H9 (cell line): ENCODE data around the gene SLC6A18. TPM values are rescaled to one million over a fixed set of nuclear protein-coding genes. Genes with fewer than 3 reads are reported as not detected.
"Not testable (repeated sequence)": the region's sequence is repeated elsewhere in the genome, so short reads cannot be mapped to it uniquely, and the experiment has no call there.

ENCODE experiments used
- DNase-seq: peaks from one replicate; pipeline ENCODE4 v3.0.0-alpha.2; 2017
- H2AFZ ChIP-seq: one replicate; pipeline ENCODE4 v1.6.1; 2013; ENCODE audit warnings: mild to moderate bottlenecking, low read length, control low read depth, moderate library complexity
- H2AK5ac ChIP-seq: 2 replicates; pipeline ENCODE4 v1.6.1; 2013; ENCODE audit warnings: low read length, control low read depth, mixed read lengths; ENCODE audit not compliant: insufficient read length
- H2BK120ac ChIP-seq: one replicate; pipeline ENCODE4 v1.6.1; 2013; ENCODE audit warnings: low read depth, mild to moderate bottlenecking, low read length, control low read depth, inconsistent platforms; ENCODE audit not compliant: poor library complexity, severe bottlenecking
- H2BK12ac ChIP-seq: 2 replicates; pipeline ENCODE4 v1.6.1; 2013; ENCODE audit warnings: low read length, control low read depth, mixed read lengths, low read depth; ENCODE audit not compliant: insufficient read length
- H2BK15ac ChIP-seq: 2 replicates; pipeline ENCODE4 v1.6.1; 2013; ENCODE audit warnings: low read depth, low read length, control low read depth
- H2BK20ac ChIP-seq: one replicate; pipeline ENCODE4 v1.6.1; 2013; ENCODE audit warnings: low read depth, mild to moderate bottlenecking, low read length, control low read depth, inconsistent platforms; ENCODE audit not compliant: poor library complexity, severe bottlenecking
- H2BK5ac ChIP-seq: 2 replicates; pipeline ENCODE4 v1.6.1; 2013; ENCODE audit warnings: low read length, control low read depth, mixed read lengths; ENCODE audit not compliant: insufficient read length
- H3K14ac ChIP-seq: 2 replicates; pipeline ENCODE4 v1.6.1; 2013; ENCODE audit warnings: low read length, control low read depth; ENCODE audit not compliant: insufficient read depth
- H3K18ac ChIP-seq: 2 replicates; pipeline ENCODE4 v1.6.1; 2013; ENCODE audit warnings: low read depth, mild to moderate bottlenecking, mixed read lengths, low read length, control low read depth; ENCODE audit not compliant: insufficient read length
- H3K23ac ChIP-seq: 2 replicates; pipeline ENCODE4 v1.6.1; 2013; ENCODE audit warnings: low read length, control low read depth, mixed read lengths, low read depth; ENCODE audit not compliant: insufficient read length
- H3K23me2 ChIP-seq: 2 replicates; pipeline ENCODE4 v1.6.1; 2013; ENCODE audit warnings: low read depth, mild to moderate bottlenecking, mixed read lengths, low read length, control low read depth; ENCODE audit not compliant: insufficient read length, poor library complexity, severe bottlenecking
- H3K27ac ChIP-seq: 2 replicates; pipeline ENCODE4 v1.5.1; 2013; ENCODE audit warnings: low read length, control low read depth, mixed read lengths, low read depth; ENCODE audit not compliant: insufficient read length
- H3K27me3 ChIP-seq: 2 replicates; pipeline ENCODE4 v1.6.1; 2013; ENCODE audit warnings: low read length, control low read depth, inconsistent platforms; ENCODE audit not compliant: insufficient read depth
- H3K4ac ChIP-seq: 2 replicates; pipeline ENCODE4 v1.6.1; 2013; ENCODE audit warnings: low read depth, mild to moderate bottlenecking, control low read depth, inconsistent platforms, low read length, moderate library complexity
- H3K4me1 ChIP-seq: 2 replicates; pipeline ENCODE4 v1.6.1; 2013; ENCODE audit warnings: low read length, control low read depth, inconsistent platforms; ENCODE audit not compliant: insufficient read depth
- H3K4me2 ChIP-seq: 2 replicates; pipeline ENCODE4 v1.6.1; 2013; ENCODE audit warnings: low read length, control low read depth, mixed read lengths; ENCODE audit not compliant: insufficient read length, insufficient read depth
- H3K56ac ChIP-seq: 2 replicates; pipeline ENCODE4 v1.6.1; 2013; ENCODE audit warnings: low read depth, mild to moderate bottlenecking, mixed read lengths, low read length, control low read depth; ENCODE audit not compliant: insufficient read length
- H3K79me1 ChIP-seq: 2 replicates; pipeline ENCODE4 v1.6.1; 2013; ENCODE audit warnings: low read depth, mild to moderate bottlenecking, moderate library complexity, low read length, control low read depth, inconsistent platforms; ENCODE audit not compliant: insufficient read depth, poor library complexity, severe bottlenecking
- H3K79me2 ChIP-seq: 2 replicates; pipeline ENCODE4 v1.6.1; 2013; ENCODE audit warnings: low read length, control low read depth, inconsistent platforms; ENCODE audit not compliant: insufficient read depth
- H3K9ac ChIP-seq: 2 replicates; pipeline ENCODE4 v1.6.1; 2013; ENCODE audit warnings: low read length, control low read depth, mixed read lengths; ENCODE audit not compliant: insufficient read length; ENCODE audit errors: extremely low read depth
- H3K9me3 ChIP-seq: one replicate; pipeline ENCODE4 v1.6.1; 2013; ENCODE audit warnings: low read depth, low read length, inconsistent platforms; ENCODE audit not compliant: control insufficient read depth
- H3T11ph ChIP-seq: one replicate; pipeline ENCODE4 v1.6.1; 2013; ENCODE audit warnings: mild to moderate bottlenecking, low read length, control low read depth, inconsistent platforms
- H4K20me1 ChIP-seq: one replicate; pipeline ENCODE4 v1.6.1; 2013; ENCODE audit not compliant: control insufficient read depth, insufficient read length, insufficient read depth
- H4K5ac ChIP-seq: 2 replicates; pipeline ENCODE4 v1.6.1; 2013; ENCODE audit warnings: low read depth, mild to moderate bottlenecking, mixed read lengths, low read length, control low read depth; ENCODE audit not compliant: insufficient read length
- H4K8ac ChIP-seq: replicated peaks from 2 replicates; pipeline ENCODE4 v1.6.1; 2013; ENCODE audit warnings: low read length, control low read depth, mixed read lengths, low read depth; ENCODE audit not compliant: insufficient read length
- H4K91ac ChIP-seq: 2 replicates; pipeline ENCODE4 v1.6.1; 2013; ENCODE audit warnings: low read depth, mild to moderate bottlenecking, moderate library complexity, mixed read lengths, low read length, control low read depth; ENCODE audit not compliant: insufficient read length
- H3K27ac Mint-ChIP-seq, 3 experiments: 2 replicates in 2 of 3; 3 replicates in 1 of 3; pipeline ENCODE4 v1.8.0; 2020 to 2021; ENCODE audit warnings: mixed read lengths in 3 of 3, mild to moderate bottlenecking in 1 of 3, moderate library complexity in 1 of 3
- H3K27me3 Mint-ChIP-seq: 2 replicates; pipeline ENCODE4 v1.8.0; 2021; ENCODE audit warnings: low read depth, mild to moderate bottlenecking, moderate library complexity, mixed read lengths
- H3K36me3 Mint-ChIP-seq, 3 experiments: 2 replicates in 2 of 3; 3 replicates in 1 of 3; pipeline ENCODE4 v1.8.0; 2020 to 2021; ENCODE audit warnings: low read depth in 3 of 3, mixed read lengths in 3 of 3; ENCODE audit not compliant: insufficient read depth in 1 of 3
- H3K4me1 Mint-ChIP-seq, 2 experiments: 2 replicates each; pipeline ENCODE4 v1.8.0; 2020; ENCODE audit warnings: mixed read lengths in 2 of 2
- H3K4me3 Mint-ChIP-seq, 2 experiments: 2 replicates in 1 of 2; 3 replicates in 1 of 2; pipeline ENCODE4 v1.8.0; 2020 to 2021; ENCODE audit warnings: mild to moderate bottlenecking in 2 of 2, mixed read lengths in 2 of 2, moderate library complexity in 1 of 2
- H3K9me3 Mint-ChIP-seq, 2 experiments: 2 replicates in 1 of 2; 3 replicates in 1 of 2; pipeline ENCODE4 v1.8.0; 2020; ENCODE audit warnings: mild to moderate bottlenecking in 2 of 2, mixed read lengths in 2 of 2, moderate library complexity in 1 of 2
- CTCF ChIP-seq: fragments of 200-600 bp; sonication (generic); conservative IDR thresholded peaks from 3 replicates; pipeline ENCODE4 v1.8.0; 2021; ENCODE audit warnings: antibody characterized with exemption, mild to moderate bottlenecking
- WGBS: extraction: QIAGEN DNeasy Blood & Tissue Kit; methylation state at CpG from one replicate; pipeline ENCODE4 v1.1.7; 2013; ENCODE audit warnings: missing lambda C conversion rate, low lambda C conversion rate, mixed read lengths; ENCODE audit not compliant: insufficient read length; ENCODE audit errors: extremely low coverage; 5-methylcytosine and 5-hydroxymethylcytosine counted together
- total RNA-seq: library from RNA; stranded (reverse); gene quantifications from 2 replicates; pipeline ENCODE4 v1.2.1, GENCODE V29; 2021

SLC6A18 gene
- total RNA-seq, 1 experiment from 2014 or later = not detected

GRCh38 chr5:1228120-1228519 lies 2.9 kb downstream of the SLC6A18 start:
- whole genome bisulfite sequencing = no CpG with 5 or more reads among the region's 15 CpGs
- Mint-ChIP-seq H3K27ac (no peak overlapping the region), H3K4me1 (peaks cover 0 to 12% of the 10 kb centered on the region in 2 experiments; a peak in 2 of 4 replicates), H3K36me3 (no peaks in the 10 kb centered on the region), H3K4me3 (no peak overlapping the region), H3K27me3 (peaks cover 4% of the 10 kb centered on the region), H3K9me3 (no peaks in the 10 kb centered on the region)
- no peak overlapping the region for H2BK20ac ChIP-seq
- no peak overlapping the region for H3K9ac ChIP-seq
- no peak overlapping the region for H3K18ac ChIP-seq
- no peak for TF ChIP-seq CTCF
- H3K23ac ChIP-seq = no peak overlapping the region
- H2AFZ ChIP-seq = no peak overlapping the region
- no peak overlapping the region for H2BK120ac ChIP-seq
- no peak for DNase-seq
- no peaks in the 10 kb centered on the region for H3K9me3 ChIP-seq
- no peak overlapping the region for H2BK12ac ChIP-seq
- no peak overlapping the region for H3K4ac ChIP-seq
- H3T11ph ChIP-seq = no peak overlapping the region
- no peak overlapping the region for H3K4me2 ChIP-seq
- no peak overlapping the region for H4K8ac ChIP-seq
- H4K20me1 ChIP-seq = no peaks in the 10 kb centered on the region
- no peak overlapping the region for H4K5ac ChIP-seq
- H4K91ac ChIP-seq = no peak overlapping the region
- H3K27me3 ChIP-seq = no peaks in the 10 kb centered on the region
- no peaks in the 10 kb centered on the region for H3K23me2 ChIP-seq
- H3K56ac ChIP-seq = no peak overlapping the region
- H2AK5ac ChIP-seq = no peak overlapping the region
- H2BK15ac ChIP-seq = no peak overlapping the region
- H3K4me1 ChIP-seq = no peaks in the 10 kb centered on the region; the same call in 1 of the 2 replicates
- no peak overlapping the region; the same call in 1 of the 2 replicates for H3K14ac ChIP-seq
- H2BK5ac ChIP-seq = no peak overlapping the region
- H3K27ac ChIP-seq = no peak overlapping the region
- H3K79me1 ChIP-seq = no peaks in the 10 kb centered on the region
- no peaks in the 10 kb centered on the region for H3K79me2 ChIP-seq

GRCh38 chr5:1229023-1229422 lies 3.8 kb downstream of the SLC6A18 start:
- H3K4me3 Mint-ChIP-seq = not testable (repeated sequence)

More at GRCh38 chr5:1229023-1229422, 3.8 kb downstream of the SLC6A18 start:
- not testable (repeated sequence) for H4K91ac ChIP-seq, H4K8ac ChIP-seq, H3K4me1 ChIP-seq, H3K4ac ChIP-seq, H3K79me2 ChIP-seq, H3K27me3 Mint-ChIP-seq, H3K9me3 Mint-ChIP-seq, DNase-seq, H4K5ac ChIP-seq, H3K9me3 ChIP-seq, H3K9ac ChIP-seq, H2BK5ac ChIP-seq, H2AFZ ChIP-seq, H3K27ac ChIP-seq, H2BK12ac ChIP-seq, H3K27me3 ChIP-seq, H3K4me2 ChIP-seq, H2BK15ac ChIP-seq, H3K23ac ChIP-seq, H2BK120ac ChIP-seq, H4K20me1 ChIP-seq, H3T11ph ChIP-seq, H3K79me1 ChIP-seq, H3K56ac ChIP-seq, H3K23me2 ChIP-seq, H2BK20ac ChIP-seq, H3K14ac ChIP-seq, H3K36me3 Mint-ChIP-seq, H3K18ac ChIP-seq, H2AK5ac ChIP-seq
- WGBS = no CpG with 5 or more reads among the region's 11 CpGs
- Mint-ChIP-seq H3K4me1 (peaks cover 0 to 12% of the 10 kb centered on the region in 2 experiments; a peak in 2 of 4 replicates), H3K27ac (peak overlapping the region in 2 of 3 experiments; percentile 1 to 8; a peak in 2 of 7 replicates)
